Activated CD4-positive, CD25-positive, alpha-beta regulatory T cell (primary cell): ENCODE results near the gene CAPZA1.
"Not testable (repeated sequence)": the region's sequence is repeated elsewhere in the genome, so short reads cannot be mapped to it uniquely, and the experiment has no call there.

ENCODE experiments used
- DNase-seq, 4 experiments: peaks; one replicate each; lab custom pipeline; 2025; lab: John Stamatoyannopoulos, UW

CAPZA1 gene

GRCh38 chr1:112626887-112627286, 7.3 kb downstream of the CAPZA1 start:
- no peak for DNase-seq

- DNase-seq = no peak
Measured at GRCh38 chr1:112628516-112628915, 8.9 kb downstream of the CAPZA1 start.

- no peak for DNase-seq
Measured at GRCh38 chr1:112629256-112629655, 9.6 kb downstream of the CAPZA1 start.

DNA sequence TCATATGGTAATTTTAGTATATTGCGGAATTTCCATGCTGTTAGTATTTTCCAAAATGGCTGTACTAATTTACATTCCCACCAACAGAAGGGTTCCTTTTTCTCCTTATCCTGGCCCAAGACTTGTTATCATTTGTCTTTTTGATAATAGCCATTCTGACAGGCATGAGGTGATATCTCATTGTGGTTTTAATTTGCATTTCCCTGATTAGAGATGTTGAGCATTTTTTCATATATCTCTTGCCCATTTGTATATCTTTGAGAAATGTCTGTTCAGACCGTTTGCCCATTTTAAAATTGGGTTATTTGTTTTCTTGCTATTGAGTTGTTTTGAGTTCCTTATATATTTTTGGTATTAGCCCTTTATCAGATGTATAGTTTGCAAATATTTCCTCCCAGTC, 14.0 kb downstream of the CAPZA1 start:
- DNase-seq = no peak

GRCh38 chr1:112634367-112634766, 14.7 kb downstream of the CAPZA1 start:
- DNase-seq = no peak

DNA sequence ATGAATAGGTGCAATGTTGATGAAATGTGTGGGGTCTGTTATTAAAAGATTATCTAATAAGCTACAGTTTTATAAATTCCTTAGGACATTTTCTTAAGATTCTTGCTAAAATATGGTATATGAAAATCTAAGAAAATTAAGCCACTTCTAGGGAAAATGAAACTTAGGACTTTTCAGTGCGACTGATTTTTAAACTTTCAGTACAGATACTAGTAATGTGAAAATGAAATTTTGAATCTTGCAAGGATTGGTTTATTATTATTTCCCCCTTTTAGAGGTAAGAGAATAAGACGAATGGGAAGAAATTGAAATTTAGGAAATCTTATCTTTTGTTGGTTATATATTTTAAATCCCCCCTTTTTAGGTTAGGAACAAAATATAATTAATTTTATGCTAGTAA, 16.4 kb downstream of the CAPZA1 start:
- DNase-seq = no peak

DNA sequence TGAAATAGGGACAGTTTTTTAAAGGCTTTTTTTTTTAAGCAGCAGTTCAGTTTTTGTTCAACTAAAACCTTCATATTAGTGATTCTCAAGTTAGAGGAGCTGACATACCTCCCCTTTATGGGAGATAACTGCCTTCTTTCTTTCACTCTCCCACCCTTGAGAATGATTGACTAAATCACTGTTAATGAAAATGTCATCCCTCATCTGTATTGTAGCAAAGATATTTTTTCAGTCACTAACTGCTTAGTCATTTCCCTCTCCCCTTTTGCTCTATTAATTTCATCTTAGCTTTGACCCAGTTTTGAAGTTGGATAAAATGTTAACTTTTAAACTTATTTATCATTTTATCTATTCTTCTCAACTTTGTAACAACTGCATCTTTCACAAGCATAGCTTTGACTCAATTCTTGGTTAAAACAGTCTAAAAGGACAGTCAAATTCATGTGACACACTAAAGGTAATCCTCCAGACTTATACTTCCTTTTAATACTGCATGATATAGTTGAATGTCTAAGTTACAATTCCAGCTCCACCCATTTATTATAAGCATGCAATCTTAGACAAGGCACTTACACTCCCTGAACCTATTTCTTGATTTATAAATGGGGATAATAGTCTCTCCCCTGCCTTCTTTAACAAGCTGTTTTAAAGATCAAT, 17.1 kb downstream of the CAPZA1 start:
- no peak for DNase-seq

- DNase-seq = no peak
Measured at GRCh38 chr1:112637254-112638109, 17.9 kb downstream of the CAPZA1 start.

- no peak for DNase-seq
Measured at GRCh38 chr1:112638110-112638428, 18.4 kb downstream of the CAPZA1 start.

- DNase-seq = not testable (repeated sequence)
Measured at GRCh38 chr1:112640437-112640836, 20.8 kb downstream of the CAPZA1 start.

DNA sequence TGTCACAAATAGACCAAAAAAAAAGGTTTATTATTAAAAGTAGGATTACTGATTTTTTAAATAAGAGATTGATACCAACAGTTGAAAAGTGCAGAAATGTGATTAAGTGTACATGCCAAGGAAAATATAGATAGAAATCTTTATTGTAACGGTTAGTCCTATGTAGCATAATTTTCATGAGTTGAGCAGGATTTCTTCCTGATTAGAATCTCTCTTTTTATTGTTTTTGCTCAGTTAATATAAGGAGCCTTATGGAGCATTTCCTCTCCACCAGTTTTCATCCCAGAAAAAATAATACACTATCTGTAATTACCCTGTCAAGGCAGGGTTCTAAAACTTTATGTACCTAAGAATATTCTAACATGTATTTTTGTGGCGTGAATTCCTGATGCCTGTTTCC, 23.4 kb downstream of the CAPZA1 start:
- no peak for DNase-seq

GRCh38 chr1:112646225-112646624, 26.6 kb downstream of the CAPZA1 start:
- no peak for DNase-seq

GRCh38 chr1:112651205-112651604, 31.6 kb downstream of the CAPZA1 start:
- DNase-seq = no peak

DNA sequence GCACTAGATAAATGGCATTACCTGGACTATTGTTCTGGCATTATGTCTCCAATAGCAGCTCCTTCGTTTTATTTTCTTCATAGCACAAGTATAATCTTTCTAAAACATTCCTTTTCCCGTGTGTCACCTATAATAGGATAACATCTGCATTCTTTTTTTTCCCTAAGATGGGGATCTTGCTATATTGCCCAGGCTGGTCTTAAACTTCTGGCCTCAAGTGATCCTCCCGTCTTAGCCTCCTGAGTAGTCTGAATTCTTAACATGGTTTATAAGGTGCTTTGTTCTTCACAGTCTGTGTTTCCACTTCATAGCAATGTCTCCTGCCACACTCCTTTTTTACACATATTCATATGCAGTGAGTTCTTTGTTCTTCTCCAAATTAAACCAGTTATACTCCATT, 46.2 kb downstream of the CAPZA1 start:
- no peak for DNase-seq

DNA sequence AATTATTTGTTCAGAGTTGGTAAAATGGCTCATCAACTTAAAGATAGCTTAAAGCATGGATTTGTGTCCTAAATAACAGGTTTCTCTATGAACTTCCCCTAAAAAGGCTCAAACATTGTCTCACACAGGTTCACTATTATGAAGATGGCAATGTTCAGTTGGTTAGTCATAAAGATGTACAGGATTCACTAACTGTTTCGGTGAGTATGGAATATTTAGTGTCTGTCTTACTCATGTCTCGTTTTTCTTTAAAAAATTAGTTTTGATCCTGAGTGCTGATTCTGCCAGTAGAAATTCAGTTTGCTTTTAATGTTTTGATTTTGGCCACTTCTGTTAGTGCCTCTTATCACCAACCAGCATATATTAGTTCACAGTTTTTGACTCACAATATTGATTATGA, 47.3 kb downstream of the CAPZA1 start:
- no peak for DNase-seq

GRCh38 chr1:112672009-112672408, 52.4 kb downstream of the CAPZA1 start:
- no peak for DNase-seq

DNA sequence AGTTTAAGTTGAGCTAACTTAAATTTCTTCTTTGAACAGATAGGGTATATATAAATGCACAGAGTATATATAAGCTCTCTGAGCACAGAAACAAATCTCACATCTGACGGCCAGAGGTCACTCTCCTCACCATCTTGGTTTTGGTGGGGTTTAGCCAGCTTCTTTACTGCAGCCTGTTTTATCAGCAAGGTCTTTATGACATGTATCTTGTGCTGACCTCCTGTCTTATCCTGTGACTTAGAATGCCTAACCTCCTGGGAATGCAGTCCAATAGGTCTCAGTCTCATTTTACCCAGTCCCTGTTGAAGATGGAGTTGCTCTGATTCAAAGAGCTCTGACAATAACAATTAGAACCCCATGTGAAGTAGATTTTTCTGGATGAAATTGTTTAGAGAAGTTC, 53.2 kb downstream of the CAPZA1 start:
- DNase-seq = no peak

DNA sequence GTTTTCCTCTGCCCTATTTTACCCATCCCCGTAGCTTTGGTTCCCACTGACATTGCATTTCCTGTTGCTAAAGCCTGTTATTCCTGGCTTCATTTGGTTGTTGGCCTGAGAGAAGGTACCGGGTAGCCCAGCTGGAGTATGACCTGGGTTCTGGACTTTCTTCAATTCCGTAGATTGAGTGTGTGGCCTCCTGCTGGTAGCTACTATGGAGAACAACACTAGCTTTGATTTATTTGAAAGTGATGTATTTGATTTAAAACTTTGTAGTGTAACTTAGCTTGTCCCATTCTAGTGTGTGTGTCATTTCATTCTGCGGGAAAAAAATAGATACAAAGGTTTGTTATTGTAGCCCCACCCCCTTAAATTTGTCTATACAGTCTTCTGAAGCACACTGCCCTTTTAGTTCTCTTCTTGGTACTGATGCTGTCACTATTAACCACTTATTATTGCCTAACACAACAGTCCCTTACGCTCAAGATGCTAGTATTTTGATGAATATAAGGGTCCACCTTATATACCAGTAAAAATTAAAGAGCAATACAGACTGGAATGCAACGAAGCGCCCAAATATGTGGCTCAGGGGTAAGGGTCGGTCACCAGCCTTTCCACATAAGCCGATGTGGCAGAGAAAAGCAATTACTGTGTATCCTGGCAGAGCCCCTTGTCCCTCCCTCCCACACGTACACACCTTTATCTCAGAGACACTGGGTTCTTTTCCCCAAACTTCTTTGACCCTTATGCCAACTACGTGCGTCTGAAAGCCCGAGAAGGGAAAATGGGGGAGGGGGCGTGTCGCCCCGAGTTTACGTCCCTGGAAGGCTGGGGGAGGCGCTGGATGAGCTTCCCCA, 54.2 kb downstream of the CAPZA1 start:
- DNase-seq = no peak

DNA sequence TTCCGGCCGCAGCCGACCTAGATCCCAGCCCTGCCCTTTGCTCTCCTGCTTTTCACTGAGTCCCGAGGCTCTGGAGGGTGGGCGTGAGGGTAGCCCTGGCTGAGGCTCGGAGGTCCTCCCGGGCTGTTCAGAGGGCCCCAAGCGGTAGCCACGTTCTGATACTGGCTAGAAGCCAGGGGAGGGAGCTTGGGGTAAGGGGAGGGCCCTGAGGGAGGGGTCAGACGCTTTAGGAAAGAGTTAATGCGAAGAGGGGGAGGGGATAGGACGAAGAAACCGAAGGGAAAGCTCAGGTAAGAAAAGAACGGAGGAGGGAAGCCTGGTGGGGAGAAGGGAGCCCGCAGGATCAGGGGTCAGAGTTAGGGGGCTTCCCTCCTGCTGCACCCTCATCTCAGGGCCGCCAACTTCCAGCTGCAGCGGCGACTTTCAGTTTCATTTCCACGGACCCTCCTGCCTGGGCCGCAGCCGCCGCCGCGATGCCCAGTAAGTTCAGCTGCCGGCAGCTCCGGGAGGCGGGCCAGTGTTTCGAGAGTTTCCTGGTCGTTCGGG, 54.9 kb downstream of the CAPZA1 start, which contains the start of gene MOV10:
Gene MOV10, plus strand, starts transcription at position 220 of the 546 bp plus-strand sequence. Its CDS starts 254 bp downstream, at position 474.
- DNase-seq = peak; percentile 22 to 31 (median 24)

DNA sequence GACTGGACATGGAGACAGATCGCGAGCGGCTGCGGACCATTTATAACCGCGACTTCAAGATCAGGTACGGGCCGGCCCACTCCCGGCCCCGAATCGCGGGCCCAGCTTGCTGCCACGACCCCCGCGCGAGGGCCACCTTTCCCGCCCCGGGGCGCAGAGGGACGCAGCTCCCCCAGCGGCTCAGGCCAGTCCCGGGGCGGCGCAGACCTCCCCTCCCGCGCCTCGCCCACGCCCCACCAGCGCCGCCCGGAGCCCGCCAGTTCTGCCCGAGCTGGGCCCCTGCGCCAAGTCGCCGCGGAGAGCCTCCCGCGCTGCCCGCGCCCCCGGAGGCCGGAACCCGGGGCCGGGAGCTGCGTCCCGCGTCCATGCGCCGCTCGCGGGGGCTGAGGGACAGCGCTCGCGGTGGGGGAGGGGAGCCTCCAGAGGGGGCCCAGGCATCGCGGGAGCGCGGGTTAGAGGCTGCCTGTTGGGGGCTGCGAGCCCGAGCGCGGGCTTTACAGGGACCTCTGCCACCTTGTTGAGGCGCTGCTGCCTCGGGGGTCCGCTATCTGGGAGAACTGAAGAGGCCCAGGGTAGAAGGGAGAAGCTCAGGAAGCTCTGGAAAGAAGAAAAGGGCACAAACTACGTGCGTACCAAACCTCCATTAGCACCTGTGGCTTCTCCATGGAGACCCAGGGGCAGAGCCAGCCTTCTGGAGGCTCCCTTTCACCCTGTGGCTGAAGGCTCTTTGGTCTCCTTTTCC, 55.5 kb downstream of the CAPZA1 start:
- DNase-seq = peak; percentile 13 to 31 (median 20)

DNA sequence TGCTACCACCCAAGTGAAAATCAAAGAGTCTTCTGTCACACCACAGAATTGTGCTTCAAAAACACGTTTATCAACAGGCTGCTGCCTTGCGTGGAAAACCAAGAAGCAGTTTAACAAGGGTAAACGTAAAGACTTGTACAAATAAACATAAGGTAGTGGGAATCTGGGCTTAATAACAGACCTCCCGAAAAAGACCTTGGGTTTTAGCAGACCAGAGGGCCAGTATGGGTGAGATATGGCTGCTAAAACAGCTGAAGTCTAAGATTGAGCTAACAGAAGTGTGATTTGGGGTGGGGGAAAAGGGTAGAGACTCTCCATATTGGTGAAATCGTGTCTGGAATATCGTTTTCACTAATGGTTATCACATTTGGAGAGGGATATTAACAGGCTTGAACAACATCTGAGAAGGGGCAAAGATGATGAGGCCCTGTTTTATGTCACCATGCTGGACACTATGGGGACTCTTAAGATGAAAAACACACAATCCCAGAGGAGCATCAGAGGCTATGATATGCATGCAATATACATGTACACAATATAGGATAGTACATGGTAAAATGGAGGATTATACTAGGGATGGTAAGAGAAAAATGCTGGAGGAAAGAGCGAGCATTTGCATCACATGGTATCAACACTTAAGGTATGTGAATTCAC, 56.2 kb downstream of the CAPZA1 start:
- DNase-seq = no peak
